ENCODE results near the gene EHMT2. TPM values are rescaled to one million over a fixed set of nuclear protein-coding genes. Genes with fewer than 3 reads are reported as not detected.

EHMT2 gene
- polyA plus RNA-seq, 1 donor (not counting 4 experiments of a cell fraction or from before 2014, with no cell fraction given): 17.7 TPM

GRCh38 chr6:31882344-31882743 is 15.2 kb downstream of the EHMT2 start:
- Histone ChIP-seq H3K79me2 (ENCODE audit: control insufficient read depth, insufficient read depth, low read length) (no peaks in the 10 kb centered on the region), H3K4me3 (ENCODE audit: control insufficient read depth in 2 of 3, extremely low read depth in 1 of 3, insufficient read depth in 2 of 3, low read depth in 1 of 3, low read length in 3 of 3) (no peak overlapping the region), H3K4me1 (ENCODE audit: control insufficient read depth, extremely low read depth, insufficient read depth, low read length) (peaks cover 4% of the 10 kb centered on the region), H3K27me3 (ENCODE audit: control insufficient read depth, extremely low read depth, insufficient read depth, low read length) (no peaks in the 10 kb centered on the region), H2AFZ (ENCODE audit: control insufficient read depth, low read length) (no peak overlapping the region), H3K9me1 (ENCODE audit: control insufficient read depth, extremely low read depth, insufficient read depth, low read length) (no peaks in the 10 kb centered on the region), H3K4me2 (ENCODE audit: control insufficient read depth, extremely low read depth, insufficient read depth, low read depth, low read length) (no peak overlapping the region), H3K36me3 (ENCODE audit: control insufficient read depth in 2 of 2, extremely low read depth in 1 of 2, insufficient read depth in 2 of 2, low read length in 2 of 2) (peaks cover 19 to 33% of the 10 kb centered on the region in 2 experiments), H3K27ac (ENCODE audit: control insufficient read depth, insufficient read depth, low read length) (no peak overlapping the region), H4K20me1 (ENCODE audit: control insufficient read depth, extremely low read depth, insufficient read depth, low read length) (no peaks in the 10 kb centered on the region), H3K9ac (ENCODE audit: control insufficient read depth, extremely low read depth, insufficient read depth, low read length) (no peak overlapping the region), H3K9me3 (ENCODE audit: control insufficient read depth, low read depth, low read length) (no peaks in the 10 kb centered on the region)
- FAIRE-seq: no peak
- TF ChIP-seq EZH2 (IDR thresholded peaks at IDR 0.05; ENCODE audit: low read length): no peak
- TF ChIP-seq CTCF (optimal IDR thresholded peaks at IDR 0.05 in 1 of 3, IDR thresholded peaks at IDR 0.05 in 1 of 3, conservative IDR thresholded peaks at IDR 0.05 in 1 of 3; ENCODE audit: extremely low read depth in 1 of 3, insufficient read depth in 2 of 3, low read length in 3 of 3): no peak
- no peak for DNase-seq (ENCODE audit: low read depth, low spot score)
- dilution Hi-C loops (cut with MboI; ENCODE audit: extremely low pct_ligation_motif_present, low sequenced_read_pairs): no loop called here

- Histone ChIP-seq H3K9me1 (ENCODE audit: control insufficient read depth, extremely low read depth, insufficient read depth, low read length) (no peaks in the 10 kb centered on the region), H3K27me3 (ENCODE audit: control insufficient read depth, extremely low read depth, insufficient read depth, low read length) (no peaks in the 10 kb centered on the region), H3K27ac (ENCODE audit: control insufficient read depth, insufficient read depth, low read length) (no peak overlapping the region), H3K36me3 (ENCODE audit: control insufficient read depth in 2 of 2, extremely low read depth in 1 of 2, insufficient read depth in 2 of 2, low read length in 2 of 2) (peaks cover 16 to 26% of the 10 kb centered on the region in 2 experiments), H3K4me1 (ENCODE audit: control insufficient read depth, extremely low read depth, insufficient read depth, low read length) (peaks cover 4% of the 10 kb centered on the region), H3K79me2 (ENCODE audit: control insufficient read depth, insufficient read depth, low read length) (no peaks in the 10 kb centered on the region), H3K9ac (ENCODE audit: control insufficient read depth, extremely low read depth, insufficient read depth, low read length) (no peak overlapping the region), H4K20me1 (ENCODE audit: control insufficient read depth, extremely low read depth, insufficient read depth, low read length) (no peaks in the 10 kb centered on the region), H3K4me2 (ENCODE audit: control insufficient read depth, extremely low read depth, insufficient read depth, low read depth, low read length) (no peak overlapping the region), H2AFZ (ENCODE audit: control insufficient read depth, low read length) (no peak overlapping the region), H3K9me3 (ENCODE audit: control insufficient read depth, low read depth, low read length) (no peaks in the 10 kb centered on the region), H3K4me3 (ENCODE audit: control insufficient read depth in 2 of 3, extremely low read depth in 1 of 3, insufficient read depth in 2 of 3, low read depth in 1 of 3, low read length in 3 of 3) (no peak overlapping the region)
- FAIRE-seq (no peak), DNase-seq (ENCODE audit: low read depth, low spot score) (no peak)
- dilution Hi-C loops (cut with MboI; ENCODE audit: extremely low pct_ligation_motif_present, low sequenced_read_pairs): no loop called here
- TF ChIP-seq CTCF (optimal IDR thresholded peaks at IDR 0.05 in 1 of 3, IDR thresholded peaks at IDR 0.05 in 1 of 3, conservative IDR thresholded peaks at IDR 0.05 in 1 of 3; ENCODE audit: extremely low read depth in 1 of 3, insufficient read depth in 2 of 3, low read length in 3 of 3): no peak
- no peak for TF ChIP-seq EZH2 (IDR thresholded peaks at IDR 0.05; ENCODE audit: low read length)
Observed at GRCh38 chr6:31881136-31881859, 16.2 kb downstream of the EHMT2 start.
